HG03571 (cell line): ENCODE data around the gene TACR2.

Experiments used
- ATAC-seq: cut with Tn5 transposase; IDR thresholded peaks from one replicate; pipeline ENCODE4 v1.9.1; 2021; ENCODE audit not compliant: unreplicated experiment

TACR2 gene

DNA sequence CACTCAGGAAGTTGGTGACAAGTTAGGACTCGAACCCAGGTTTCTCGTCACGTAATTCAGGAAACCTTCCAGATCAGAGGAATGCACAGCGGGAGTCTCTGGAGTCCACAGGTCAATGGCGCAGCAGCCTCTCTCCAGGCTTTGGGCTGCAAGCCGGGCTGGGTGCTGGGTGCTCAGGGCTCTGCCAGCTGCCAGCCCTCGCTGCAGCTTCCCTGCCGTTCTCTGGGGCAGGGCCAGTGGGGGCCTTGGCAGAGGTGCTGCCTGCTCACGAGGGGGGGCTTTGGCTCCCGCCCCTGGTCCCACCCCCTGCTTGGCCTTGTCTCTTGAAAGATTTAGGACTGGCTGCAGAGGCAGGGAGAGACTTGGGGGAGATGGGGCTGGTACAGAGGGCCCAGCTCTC, at the start of gene TACR2:
TACR2 (minus strand) TSS at position 224 of the 400 bp plus-strand sequence. CDS start 595 bp downstream, outside the sequence.
- no peak for ATAC-seq

DNA sequence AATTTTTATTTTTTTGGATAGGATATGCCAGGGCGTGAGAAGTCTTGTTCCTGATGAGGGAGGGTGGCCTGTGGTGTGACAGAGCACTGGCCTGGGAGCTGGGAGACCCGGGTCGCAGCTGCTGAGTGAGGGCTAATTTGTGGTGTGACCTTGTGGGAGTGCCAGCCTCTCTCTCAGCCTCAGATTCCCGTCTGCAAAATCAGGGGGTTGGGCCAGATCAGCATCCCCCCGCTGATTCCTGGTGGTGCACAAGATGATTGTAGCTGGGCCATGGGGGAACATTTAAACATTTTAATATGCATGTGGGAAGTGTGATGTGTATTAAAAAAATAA, 49.4 kb upstream of the TACR2 start:
- ATAC-seq: no peak

DNA sequence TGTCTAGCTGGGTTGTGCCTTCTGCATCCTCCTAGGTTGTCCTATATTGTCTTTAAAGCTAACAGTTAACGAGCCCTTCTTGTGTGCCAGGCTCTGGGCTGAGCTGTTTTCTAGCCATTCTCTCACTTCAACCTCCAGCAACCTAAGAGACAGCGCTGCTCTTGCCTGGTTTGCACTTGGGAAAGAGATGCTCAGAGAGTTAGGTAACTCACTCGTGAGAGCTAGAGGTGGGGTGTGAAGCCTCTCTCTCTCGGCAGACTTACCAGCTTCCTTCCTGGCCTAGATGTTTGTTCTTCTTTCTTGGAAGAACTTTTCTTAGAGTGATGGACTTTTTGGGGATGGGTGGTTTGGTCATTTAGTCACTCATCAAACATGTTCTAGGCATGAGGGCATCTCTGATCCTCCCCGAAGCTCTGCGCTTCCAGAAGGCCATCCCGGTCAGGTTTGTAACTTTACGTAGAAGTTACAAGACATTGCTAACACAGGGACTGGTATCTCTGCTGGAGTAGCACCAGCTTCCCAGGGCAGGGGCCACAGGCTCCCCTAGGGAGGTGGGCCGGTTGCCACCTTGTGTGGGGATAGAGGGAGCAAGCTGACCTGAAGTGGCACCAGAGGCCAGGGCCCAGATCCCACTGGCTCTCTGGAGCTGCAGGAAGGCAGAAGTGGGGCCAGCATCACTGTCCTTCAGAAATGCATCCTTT, 48.9 kb upstream of the TACR2 start:
- ATAC-seq: no peak

DNA sequence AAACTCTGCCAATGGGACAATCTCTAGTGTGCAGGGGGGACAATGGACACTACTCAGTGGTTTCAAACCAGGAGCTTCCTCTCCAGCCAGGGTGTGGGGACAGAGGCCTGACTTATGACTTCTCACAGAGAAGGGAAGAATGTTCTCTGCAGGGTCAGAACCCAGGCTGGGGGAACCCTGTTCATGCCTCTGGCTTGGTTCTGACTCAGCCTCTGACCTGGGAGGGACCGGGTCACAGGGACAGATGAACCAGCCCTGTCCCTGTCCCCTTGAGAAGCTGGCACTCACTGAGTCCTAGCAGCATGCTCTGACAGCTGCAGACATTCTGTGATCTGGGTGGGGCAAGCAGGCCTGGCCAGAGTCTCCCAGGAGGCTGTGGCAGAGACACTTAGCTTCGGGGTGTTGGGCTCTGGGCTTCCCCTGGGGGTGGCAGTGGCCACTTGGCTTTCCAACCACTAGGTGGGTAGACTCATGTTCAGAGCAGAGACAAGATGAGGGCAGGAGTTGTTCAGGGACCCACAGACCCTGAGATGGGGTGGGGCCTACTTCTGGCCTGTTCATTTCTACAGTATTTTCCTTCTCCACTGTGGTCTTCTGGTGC, 48.2 kb upstream of the TACR2 start:
- no peak for ATAC-seq

DNA sequence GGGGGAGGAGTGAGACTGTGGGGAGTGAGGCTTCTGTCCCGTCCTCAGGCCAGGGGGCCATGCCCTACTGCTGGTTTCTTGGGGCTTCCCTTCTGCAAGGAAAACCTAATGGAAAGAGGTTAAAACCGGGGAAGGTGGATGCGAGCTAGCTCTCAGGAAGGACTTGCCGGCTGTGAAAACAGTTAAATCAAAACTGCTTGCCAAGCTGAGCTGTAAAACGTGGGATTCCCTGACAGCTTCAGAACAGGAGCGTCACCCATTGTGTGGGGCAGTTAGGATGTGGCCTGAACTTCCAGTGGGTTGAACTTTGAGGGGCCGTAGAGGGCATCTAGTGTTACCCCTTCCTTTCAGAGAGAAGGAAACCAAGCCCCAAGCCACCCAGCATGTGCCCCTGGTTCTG, 47.7 kb upstream of the TACR2 start:
- ATAC-seq: no peak

DNA sequence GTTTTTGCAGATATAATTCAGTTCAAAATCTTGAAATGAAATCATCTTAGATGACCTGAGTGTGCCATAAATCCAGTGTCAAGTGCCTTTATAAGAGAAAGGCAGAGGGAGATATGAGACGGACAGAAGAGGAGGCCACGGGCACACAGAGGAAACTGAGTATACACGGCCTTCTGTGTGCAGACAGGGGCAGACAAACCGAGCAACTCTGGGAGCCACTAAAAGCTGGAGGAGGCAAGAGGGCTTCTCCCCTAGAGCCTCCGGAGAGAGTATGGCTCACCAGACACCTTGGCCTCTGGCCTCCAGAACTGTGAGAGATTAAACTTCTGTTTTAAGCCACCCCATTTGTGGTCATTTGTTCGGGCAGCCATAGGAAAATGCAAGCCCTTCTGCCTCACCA, 47.2 kb upstream of the TACR2 start:
- no peak for ATAC-seq

DNA sequence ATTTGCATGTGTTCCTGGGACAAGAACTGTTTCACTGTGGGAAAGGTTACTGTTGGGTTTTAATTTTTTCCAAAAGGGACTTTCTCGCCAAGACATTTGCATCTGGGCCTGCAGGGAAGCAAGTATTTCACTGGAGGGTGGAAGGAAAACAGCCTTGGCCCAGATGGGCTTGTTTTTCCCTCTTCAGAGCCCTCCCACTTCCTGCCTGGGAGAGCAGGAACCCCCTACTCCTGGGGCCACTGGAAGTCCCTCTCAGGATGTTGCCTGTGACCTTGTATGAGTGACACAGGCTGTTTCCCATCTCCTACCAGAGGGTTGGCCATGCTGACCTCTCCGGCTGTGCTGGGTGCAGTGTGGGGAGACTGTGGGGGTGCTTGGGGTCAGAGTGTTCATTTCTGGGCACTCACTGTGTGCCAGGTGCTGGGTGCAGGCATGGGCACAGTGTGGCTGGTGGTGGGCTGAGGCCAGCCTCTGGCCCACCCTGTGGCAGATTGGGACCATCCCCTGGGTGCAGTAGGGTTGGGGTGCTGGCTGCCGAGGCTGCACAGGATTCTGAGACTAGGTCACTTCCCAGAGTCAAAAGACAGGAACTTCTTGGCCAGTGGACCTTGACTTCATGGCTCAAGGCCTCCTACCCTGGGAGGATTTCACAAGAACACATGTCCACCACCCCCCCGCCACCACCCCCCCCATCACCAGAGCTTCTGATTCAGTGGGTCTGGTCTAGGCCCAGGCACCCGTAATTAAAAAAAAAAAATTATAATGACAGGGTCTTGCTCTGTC, 44.7 kb upstream of the TACR2 start:
- no peak for ATAC-seq

DNA sequence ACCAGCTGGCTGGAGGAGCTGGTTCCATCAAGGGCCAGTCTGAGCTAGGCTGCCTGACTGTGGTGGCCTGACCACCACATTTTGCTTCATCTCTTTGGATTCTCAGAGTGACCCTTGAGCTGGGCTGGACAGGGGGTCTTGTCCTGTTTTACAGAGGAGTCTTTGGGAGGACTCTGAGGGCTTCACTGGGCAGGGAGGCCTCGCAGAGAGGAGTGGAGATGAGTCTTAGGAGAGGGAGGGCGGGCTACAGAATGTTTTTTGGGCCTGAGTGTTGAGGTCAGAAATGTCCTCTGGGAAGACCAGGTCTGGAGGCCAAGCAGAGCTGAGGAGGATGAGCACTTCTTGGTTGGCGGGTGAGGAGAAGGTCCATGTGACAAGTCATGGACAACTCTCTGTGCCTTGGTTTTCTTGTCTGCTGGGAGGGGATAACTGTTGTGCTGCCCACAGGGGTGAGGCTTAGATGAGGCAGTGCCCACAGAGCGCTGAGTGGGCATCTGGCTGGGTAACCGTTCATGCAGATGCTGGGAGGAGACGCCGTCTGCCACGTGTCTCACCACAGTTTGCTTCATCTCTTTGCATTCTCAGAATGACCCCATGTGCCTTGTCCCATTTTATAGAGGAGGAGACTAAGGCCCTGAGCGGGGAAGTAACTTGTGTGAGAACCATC, 44.0 kb upstream of the TACR2 start:
- no peak for ATAC-seq

DNA sequence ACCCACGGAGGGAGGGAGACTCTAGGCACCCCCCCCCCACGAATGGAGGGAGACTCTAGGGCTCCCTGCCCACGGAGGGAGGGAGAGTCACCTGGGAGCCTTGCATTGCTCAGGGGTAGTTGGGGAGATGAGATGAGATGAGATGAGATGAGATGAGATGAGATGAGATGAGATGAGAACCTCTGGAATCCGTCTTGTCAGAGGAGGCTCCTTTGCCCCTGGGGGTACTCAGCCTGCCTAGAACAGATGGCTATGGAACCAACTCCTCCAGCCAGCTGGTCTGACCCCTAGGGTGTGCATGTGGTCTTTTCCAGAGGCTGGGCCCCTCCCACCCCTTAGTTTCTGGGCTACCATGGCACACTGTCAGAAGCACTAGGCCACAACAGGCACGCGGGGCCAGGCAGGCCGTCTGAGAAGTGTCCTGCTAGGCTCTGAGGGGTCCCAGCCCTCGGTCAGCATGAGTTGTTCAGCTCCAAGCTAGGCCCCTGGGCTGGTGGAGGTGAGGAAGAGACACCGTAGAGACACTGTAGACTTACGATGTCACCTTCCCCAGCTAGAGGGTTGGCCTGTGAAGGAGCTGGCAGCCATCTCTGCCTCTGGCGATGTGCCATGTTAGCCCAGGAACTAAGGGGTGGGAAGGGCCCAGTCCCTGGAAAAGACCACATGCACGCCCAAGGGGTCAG, 43.3 kb upstream of the TACR2 start:
- no peak for ATAC-seq

DNA sequence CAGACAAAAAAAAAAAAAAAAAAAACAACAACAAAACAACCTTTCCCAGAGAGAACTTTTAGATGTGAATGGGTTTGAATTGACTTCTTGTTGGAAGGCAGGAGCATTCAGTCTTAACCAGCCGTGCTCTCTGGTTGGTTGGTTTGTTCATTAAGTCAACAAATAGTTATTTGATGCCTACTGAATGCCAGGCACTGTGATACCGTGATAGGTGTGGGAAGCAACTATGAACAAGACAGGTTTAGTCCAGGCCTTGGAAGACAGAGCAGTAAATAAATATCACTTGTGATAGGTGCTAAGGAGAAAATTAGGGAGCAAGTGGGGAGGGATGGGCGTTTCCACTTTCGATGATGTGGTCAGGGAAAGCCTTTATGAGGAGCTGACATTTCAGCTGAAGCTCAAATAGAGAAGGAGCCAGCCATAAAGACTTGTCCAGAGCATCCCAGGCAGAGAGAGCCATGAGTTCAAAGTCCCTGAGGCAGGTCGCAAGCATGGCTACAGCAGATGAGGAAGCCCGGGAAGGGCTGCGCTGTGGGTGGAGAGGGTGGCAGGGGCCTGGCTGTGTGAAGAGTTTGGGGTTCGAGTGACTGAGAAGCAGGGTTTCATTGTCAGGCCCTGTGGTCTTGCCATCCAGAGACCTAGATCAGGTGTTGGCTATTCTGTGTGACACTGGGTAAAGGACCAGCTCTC, 42.5 kb upstream of the TACR2 start:
- no peak for ATAC-seq

DNA sequence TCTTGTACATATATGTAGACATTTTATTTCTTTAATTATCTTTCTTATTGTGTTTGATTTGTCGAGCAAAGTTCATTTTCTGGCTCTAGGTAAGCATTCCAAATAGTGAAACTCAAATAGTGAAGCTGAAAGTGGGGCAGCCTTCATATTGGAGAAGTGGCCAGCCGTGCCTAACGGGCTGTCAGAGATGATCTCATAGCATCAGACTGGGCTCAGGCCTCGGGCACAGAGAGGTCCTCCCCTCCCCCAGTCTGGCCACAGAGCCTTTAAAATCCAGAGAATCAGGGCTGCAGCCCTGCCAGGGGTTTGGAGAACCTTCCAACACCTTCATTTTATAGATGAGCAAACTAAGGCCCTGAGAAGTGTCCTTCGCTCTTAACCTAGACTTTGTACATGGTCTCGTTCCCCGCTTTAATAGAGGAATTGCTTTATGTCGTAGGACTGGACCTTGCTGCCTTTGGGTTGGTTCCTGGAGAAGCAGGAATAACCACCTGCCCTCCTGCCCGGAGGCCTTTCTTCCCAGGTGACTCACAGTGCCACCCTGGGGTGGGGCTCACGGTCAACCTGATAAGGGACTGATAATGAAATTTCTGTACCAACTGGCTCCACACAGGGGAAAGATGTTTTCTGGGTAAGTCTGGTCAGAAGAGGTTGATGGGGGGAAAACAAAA, 41.8 kb upstream of the TACR2 start:
- ATAC-seq: no peak

DNA sequence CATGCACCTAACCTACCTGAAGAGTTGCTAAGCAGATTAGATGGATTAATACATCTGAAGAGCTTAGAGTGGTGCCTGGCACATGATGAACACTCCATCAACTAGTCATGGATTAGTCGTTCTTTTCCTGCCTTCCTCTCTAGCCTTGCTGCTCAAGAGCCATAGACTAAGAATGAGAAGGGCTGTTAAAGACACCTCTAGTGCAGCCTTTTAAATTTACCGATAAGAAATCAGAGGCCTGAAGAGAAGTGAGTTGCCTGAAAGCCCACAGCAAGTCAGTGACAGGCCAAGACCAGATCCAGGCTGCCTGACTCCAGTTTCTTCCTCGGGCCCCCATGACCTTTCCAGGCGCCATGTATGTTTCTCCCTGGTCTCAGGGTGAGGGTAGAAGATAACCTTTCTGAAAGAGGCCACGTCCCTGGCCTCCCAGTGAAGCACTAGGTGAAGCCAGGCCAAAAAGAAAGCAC, 41.1 kb upstream of the TACR2 start:
- no peak for ATAC-seq

DNA sequence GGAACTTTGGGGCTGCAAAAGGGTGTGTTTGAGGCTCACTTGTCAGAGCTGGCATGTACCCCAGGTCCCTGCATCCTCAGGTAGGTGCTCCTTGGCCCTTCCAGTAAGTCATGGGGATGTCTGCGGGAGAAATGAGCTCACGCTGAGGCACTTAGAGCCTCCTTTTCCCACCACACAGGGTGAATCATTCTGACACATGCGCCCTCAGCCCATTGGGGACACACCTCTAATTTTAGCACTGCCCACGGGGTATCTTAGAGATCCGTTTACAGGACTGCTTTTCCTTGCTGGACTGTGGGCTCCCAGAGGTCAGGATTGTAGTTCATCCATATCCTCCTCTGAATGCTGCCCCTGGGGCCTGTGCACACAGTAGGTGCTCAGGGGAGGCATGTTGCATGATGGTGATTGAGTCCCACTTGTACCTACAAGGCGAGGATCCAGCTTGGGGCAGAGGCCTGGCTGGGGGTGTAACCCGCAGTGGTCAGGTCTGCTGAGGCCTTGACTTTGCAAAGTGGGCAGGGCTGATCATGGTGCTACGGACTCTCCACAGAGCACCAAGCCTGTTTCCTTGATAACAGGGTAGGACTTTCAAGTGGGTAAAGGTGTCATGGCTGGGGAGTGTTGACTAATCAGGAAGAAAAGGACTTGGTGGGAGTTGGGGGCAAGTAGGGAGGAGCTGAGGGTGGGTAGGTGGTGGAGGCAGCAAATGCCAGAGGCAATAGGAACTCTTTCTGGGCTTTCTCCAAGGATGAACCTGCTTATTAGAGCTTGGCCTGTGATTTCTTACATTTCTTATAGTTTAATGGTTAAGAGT, 40.4 kb upstream of the TACR2 start:
- ATAC-seq: no peak

DNA sequence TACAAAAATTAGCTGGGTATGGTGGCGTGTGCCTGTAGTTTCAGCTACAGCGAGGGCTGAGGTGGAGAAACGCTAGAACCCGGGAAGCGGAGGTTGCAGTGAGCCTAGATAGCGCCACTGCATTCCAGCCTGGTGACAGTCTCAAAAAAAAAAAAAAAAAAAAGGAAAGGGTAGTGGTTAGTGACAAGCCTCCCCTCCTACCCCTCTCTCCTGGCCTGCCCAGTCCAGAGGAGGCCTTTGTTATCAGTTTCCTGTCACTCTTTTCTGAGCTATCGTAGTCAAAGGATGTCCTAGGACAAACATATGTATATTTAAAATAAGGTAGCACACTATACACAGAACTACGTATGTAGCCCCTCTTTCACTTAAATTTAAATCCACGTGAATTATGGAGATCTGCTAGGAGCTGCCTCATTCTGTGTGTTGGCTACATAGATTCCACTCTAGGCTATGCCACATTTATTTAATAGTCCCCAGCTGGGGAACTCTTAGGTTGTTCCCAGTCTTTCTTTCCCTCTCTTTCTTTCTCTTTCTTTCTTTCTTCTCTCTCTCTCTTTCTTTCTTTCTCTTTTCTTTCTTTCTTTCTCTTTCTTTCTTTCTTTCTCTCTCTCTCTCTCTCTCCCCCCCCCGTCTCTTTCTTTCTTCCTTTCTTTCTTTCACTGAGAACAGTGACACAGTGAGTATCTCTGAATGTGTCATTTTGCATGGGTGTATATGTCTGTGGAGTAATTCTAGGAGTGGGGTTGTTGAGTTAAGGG, 38.5 kb upstream of the TACR2 start:
- no peak for ATAC-seq

DNA sequence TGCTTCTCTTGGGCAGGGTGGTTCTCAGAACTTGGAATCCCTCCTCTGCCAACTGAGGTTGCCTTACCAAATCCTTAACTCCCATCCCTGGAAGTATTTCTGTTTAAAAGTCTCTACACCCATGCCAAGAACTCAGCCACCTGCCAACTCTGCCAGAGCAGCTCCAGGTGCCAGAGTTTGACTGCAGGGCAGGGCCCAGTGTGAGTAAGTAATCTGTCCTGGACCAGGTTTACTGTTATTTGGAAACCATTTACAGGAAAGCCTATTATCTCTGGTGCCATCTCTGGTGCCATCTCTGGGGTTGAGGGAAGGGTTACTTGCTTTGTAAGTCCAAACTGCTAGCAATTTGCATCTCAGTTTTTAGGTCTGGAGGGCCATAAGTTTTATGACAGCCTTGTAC, 37.1 kb upstream of the TACR2 start:
- no peak for ATAC-seq

DNA sequence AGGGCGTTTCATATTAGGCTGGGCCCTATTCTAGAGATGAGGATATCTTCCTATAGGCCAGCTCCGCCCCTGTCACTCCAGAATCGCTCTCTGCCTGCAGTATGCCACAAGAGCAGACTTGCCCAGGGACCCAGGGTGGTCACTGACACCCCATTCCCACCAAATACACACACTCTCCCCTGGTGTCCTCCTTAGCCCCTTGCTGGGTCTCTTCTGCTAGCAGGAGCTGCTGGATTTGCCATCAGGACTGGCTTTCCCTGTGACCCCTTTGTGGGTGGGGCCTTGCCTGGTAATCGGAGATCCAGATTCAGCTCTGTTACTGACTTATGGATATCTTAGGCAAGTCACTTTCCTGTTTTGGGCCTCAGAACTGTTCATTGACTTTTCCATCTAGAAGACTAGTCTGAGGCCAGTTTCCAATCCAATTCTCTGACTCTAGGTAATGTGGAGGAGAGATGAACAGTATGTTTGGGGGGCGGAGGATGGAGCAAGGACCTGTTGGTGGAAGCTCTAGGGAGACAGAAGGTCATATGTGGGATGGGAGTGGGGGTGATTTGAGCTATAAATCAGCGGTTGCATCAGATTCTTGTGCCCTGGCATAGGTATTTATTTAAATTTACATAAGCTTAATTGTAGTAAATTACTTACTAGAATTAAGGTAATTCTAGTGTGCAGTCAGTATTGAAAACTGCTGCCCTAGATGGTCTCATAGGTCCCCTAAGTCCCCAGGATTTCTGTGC, 36.1 kb upstream of the TACR2 start:
- no peak for ATAC-seq

DNA sequence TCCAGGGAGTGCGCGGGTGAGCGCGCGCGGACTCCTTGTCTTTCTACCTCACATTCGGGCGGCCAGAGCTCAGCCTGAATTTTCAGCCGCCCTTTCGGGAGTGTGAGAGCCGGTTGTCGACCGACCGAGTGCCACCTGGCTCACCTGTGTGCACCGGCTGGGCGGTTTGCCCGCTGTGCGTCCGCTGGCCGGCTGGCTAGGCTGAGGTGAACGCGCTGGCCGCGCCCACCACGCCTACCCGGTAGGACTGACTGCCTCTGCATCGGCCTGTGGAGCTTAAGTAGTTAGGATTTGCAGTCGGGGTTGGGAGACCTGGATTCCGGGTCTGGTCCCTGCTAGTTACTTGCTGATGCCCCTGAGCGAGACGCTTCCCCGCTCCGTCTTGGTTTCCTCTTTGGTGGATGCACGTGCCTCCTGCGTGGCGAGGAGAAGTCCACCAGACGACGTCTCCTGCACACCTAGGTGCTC, 35.1 kb upstream of the TACR2 start:
- no peak for ATAC-seq
